ENCODE results near the gene WNT7B. TPM values are rescaled to one million over a fixed set of nuclear protein-coding genes. Genes with fewer than 3 reads are reported as not detected.

Gene WNT7B
- total RNA-seq, 1 experiment from 2014 or later = 0.33 TPM

- TF ChIP-seq E2F1 (CRISPR knock-in tag; IDR thresholded peaks at IDR 0.05) (no peak), ZNF121 (CRISPR knock-in tag; IDR thresholded peaks at IDR 0.05) (no peak), NFYB (CRISPR knock-in tag; conservative IDR thresholded peaks at IDR 0.05; ENCODE audit: low read depth) (no peak), NFE2L1 (CRISPR knock-in tag; IDR thresholded peaks at IDR 0.05) (no peak), ZNF263 (CRISPR knock-in tag; IDR thresholded peaks at IDR 0.05; ENCODE audit: low read depth) (no peak), IRF2 (CRISPR knock-in tag; IDR thresholded peaks at IDR 0.05; ENCODE audit: borderline replicate concordance, low read depth) (no peak), IRF1 (CRISPR knock-in tag; IDR thresholded peaks at IDR 0.05) (no peak), FOXJ3 (CRISPR knock-in tag; IDR thresholded peaks at IDR 0.05; ENCODE audit: borderline replicate concordance) (no peak), FOXP4 (CRISPR knock-in tag; IDR thresholded peaks at IDR 0.05) (no peak), AR (CRISPR knock-in tag; IDR thresholded peaks at IDR 0.05) (no peak), GABPB1 (CRISPR knock-in tag; IDR thresholded peaks at IDR 0.05) (no peak)
Observed at GRCh38 chr22:45889093-45889538, 87.8 kb downstream of the WNT7B start (continued).

GRCh38 chr22:45888221-45889092 is 88.5 kb downstream of the WNT7B start:
- no peak overlapping the region for H3K4me3 Mint-ChIP-seq
- ATAC-seq (no peak), DNase-seq (ENCODE audit: low spot score) (peak; percentile 5)
- H3K9me3 Mint-ChIP-seq = no peaks in the 10 kb centered on the region
- TF ChIP-seq SMAD3 (CRISPR knock-in tag; IDR thresholded peaks at IDR 0.05; ENCODE audit: borderline replicate concordance) = no peak
- TF ChIP-seq RELA (CRISPR knock-in tag; IDR thresholded peaks at IDR 0.05; ENCODE audit: borderline replicate concordance) = no peak
- TF ChIP-seq CDX4 (CRISPR knock-in tag; IDR thresholded peaks at IDR 0.05; ENCODE audit: borderline replicate concordance) = no peak
- no peak for TF ChIP-seq NFE2L1 (CRISPR knock-in tag; IDR thresholded peaks at IDR 0.05)
- no peak for TF ChIP-seq FOXP4 (CRISPR knock-in tag; IDR thresholded peaks at IDR 0.05)
- no peak for TF ChIP-seq USF1 (CRISPR knock-in tag; IDR thresholded peaks at IDR 0.05)
- no peak for TF ChIP-seq IRF1 (CRISPR knock-in tag; IDR thresholded peaks at IDR 0.05)
- no peak for TF ChIP-seq JAZF1 (CRISPR knock-in tag; IDR thresholded peaks at IDR 0.05)
- TF ChIP-seq ATF3 (CRISPR knock-in tag; conservative IDR thresholded peaks at IDR 0.05) = no peak
- no peak for TF ChIP-seq ZNF317 (CRISPR knock-in tag; IDR thresholded peaks at IDR 0.05; ENCODE audit: borderline replicate concordance, low read depth)
- H3K27me3 Mint-ChIP-seq (ENCODE audit: low read depth) = no peaks in the 10 kb centered on the region
- POLR2A ChIA-PET = no interaction called here
- CTCF ChIA-PET = no interaction called here
- no peak overlapping the region for H3K27ac Mint-ChIP-seq
- H3K36me3 Mint-ChIP-seq = no peaks in the 10 kb centered on the region
- H3K4me1 Mint-ChIP-seq = no peaks in the 10 kb centered on the region
